ENCODE measurements around the gene RNF224.

RNF224 gene

DNA sequence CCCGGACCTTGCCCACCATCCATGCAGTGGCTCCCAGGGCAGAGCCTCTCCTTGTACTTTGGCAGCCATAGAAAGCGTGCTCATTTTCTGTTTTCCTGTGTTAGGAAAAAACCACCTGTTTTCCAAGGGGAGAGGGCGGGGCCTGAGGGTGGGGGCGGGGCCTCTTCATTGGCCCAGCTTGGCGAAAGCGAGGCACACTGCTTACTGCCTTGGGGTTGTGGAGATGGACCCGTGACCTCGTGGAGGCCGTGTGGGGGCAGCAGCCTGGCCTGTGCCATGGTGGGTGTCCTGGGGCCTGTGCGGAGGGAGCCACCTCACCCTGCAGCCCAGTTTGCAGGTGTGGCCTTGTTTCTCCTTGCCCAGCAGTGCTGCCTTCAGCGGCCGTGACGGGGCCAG, 45.8 kb downstream of the RNF224 start:
- no peak for DNase-seq (ENCODE audit: low spot score)
- TF ChIP-seq, protein P1, sequence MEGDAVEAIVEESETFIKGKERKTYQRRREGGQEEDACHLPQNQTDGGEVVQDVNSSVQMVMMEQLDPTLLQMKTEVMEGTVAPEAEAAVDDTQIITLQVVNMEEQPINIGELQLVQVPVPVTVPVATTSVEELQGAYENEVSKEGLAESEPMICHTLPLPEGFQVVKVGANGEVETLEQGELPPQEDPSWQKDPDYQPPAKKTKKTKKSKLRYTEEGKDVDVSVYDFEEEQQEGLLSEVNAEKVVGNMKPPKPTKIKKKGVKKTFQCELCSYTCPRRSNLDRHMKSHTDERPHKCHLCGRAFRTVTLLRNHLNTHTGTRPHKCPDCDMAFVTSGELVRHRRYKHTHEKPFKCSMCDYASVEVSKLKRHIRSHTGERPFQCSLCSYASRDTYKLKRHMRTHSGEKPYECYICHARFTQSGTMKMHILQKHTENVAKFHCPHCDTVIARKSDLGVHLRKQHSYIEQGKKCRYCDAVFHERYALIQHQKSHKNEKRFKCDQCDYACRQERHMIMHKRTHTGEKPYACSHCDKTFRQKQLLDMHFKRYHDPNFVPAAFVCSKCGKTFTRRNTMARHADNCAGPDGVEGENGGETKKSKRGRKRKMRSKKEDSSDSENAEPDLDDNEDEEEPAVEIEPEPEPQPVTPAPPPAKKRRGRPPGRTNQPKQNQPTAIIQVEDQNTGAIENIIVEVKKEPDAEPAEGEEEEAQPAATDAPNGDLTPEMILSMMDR (IDR thresholded peaks at IDR 0.05; ENCODE audit: extremely low read depth, missing control alignments) = no peak

GRCh38 chr9:137273611-137274320, 46.5 kb downstream of the RNF224 start:
- TF ChIP-seq, protein P1 (IDR thresholded peaks at IDR 0.05; ENCODE audit: extremely low read depth, missing control alignments) = no peak
- no peak for DNase-seq (ENCODE audit: low spot score)

- DNase-seq (ENCODE audit: low spot score) = no peak
- TF ChIP-seq, protein P1 (IDR thresholded peaks at IDR 0.05; ENCODE audit: extremely low read depth, missing control alignments) = no peak
These were observed 47.9 kb downstream of the RNF224 start for GRCh38 chr9:137275203-137275587.

GRCh38 chr9:137275588-137276472, 48.5 kb downstream of the RNF224 start:
- TF ChIP-seq, protein P1 (IDR thresholded peaks at IDR 0.05; ENCODE audit: extremely low read depth, missing control alignments) = no peak
- DNase-seq (ENCODE audit: low spot score) = no peak

DNA sequence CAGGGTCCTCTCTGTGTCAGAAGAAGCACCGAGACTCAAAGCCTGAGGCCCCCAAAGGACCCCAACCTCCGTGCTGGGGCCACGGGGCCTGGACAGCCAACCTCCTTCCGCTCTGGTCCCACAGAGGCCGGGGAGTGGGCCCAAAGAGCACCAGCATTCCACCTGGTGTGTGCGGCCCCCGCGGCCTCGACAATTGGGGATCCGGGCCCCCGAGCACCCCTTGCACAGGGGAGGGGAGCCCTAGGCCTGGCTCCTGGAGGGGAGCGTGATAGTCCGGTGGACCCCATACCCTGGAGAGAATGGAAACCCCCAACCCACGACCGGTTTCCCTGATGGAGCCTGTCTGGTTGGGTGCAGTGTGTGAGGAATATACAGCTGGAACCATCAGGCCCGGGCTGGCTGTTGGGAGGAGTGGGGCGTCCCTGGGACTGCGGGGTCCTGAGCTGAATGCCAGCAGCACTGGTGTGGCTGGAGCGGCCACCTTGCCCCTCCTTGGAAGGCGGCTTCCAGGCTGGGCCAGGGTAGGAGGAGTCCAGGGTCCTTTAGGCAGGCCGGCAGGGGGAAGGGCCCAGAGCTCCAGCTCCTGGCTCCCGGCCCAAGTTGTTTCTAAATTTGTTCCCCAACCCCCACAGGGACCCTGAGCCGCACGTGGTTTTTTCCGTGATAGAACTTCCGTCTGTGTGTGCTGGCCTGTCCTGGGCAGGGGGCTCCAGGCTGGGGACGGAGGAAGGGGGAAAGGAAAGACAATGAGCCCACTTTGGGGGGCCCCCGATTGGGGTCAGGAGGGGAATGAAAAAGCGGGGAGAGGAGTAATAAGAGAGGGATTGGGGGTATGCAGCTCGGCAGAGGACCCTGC, 49.4 kb downstream of the RNF224 start:
- TF ChIP-seq, protein P1 (IDR thresholded peaks at IDR 0.05; ENCODE audit: extremely low read depth, missing control alignments) = no peak
- peak; percentile 53 for DNase-seq (ENCODE audit: low spot score)

GRCh38 chr9:137277329-137278041, 50.2 kb downstream of the RNF224 start, which contains the start of gene TOR4A:
Gene TOR4A, plus strand, starts transcription at chr9:137277726. Its CDS starts 964 bp downstream, at chr9:137278690.
- DNase-seq (ENCODE audit: low spot score) = peak; percentile 96
- TF ChIP-seq, protein P1 (IDR thresholded peaks at IDR 0.05; ENCODE audit: extremely low read depth, missing control alignments) = peak; percentile 4

All from GM20000 (cell line).